Stimulated activated CD8-positive, alpha-beta memory T cell treated with anti-CD3 and anti-CD28 coated beads, Interleukin-7, amount 100 ng/mL, for 1 hour (primary cell): Measurements from ENCODE around the gene EIF2AK2.

Experiments
- DNase-seq, 2 donors: peaks; one replicate each; pipeline ENCODE4 v3.0.0-alpha.2; 2020; ENCODE audit warnings: low read depth in 2 of 2

The EIF2AK2 gene

GRCh38 chr2:37171624-37171950 lies 14.8 kb upstream of the EIF2AK2 start:
- DNase-seq = no peak

- no peak for DNase-seq
Observed at GRCh38 chr2:37168217-37168981, 11.6 kb upstream of the EIF2AK2 start.

GRCh38 chr2:37167636-37168180 lies 10.9 kb upstream of the EIF2AK2 start:
- no peak for DNase-seq

- DNase-seq = no peak
Observed at GRCh38 chr2:37164757-37165156, 8.0 kb upstream of the EIF2AK2 start.

GRCh38 chr2:37156071-37156856 lies 516 bp downstream of the EIF2AK2 start:
- DNase-seq = peak in 1 of 2 donors; percentile 11

- DNase-seq = no peak
Observed at GRCh38 chr2:37154785-37155184, 2.0 kb downstream of the EIF2AK2 start.

GRCh38 chr2:37153224-37153623 lies 3.6 kb downstream of the EIF2AK2 start:
- DNase-seq = no peak

- no peak for DNase-seq
Observed at GRCh38 chr2:37149626-37150322, 7.0 kb downstream of the EIF2AK2 start.

- no peak for DNase-seq
Observed at GRCh38 chr2:37148325-37148724, 8.5 kb downstream of the EIF2AK2 start.

- DNase-seq = no peak
Observed at GRCh38 chr2:37146062-37146461, 10.7 kb downstream of the EIF2AK2 start.

- no peak for DNase-seq
Observed at GRCh38 chr2:37143974-37144373, 12.8 kb downstream of the EIF2AK2 start.

GRCh38 chr2:37142546-37142945 lies 14.2 kb downstream of the EIF2AK2 start:
- DNase-seq = no peak

- DNase-seq = no peak
Observed at GRCh38 chr2:37132914-37133313, 23.9 kb downstream of the EIF2AK2 start.

GRCh38 chr2:37125416-37125815 lies 31.4 kb downstream of the EIF2AK2 start:
- no peak for DNase-seq

GRCh38 chr2:37119157-37119556 lies 37.6 kb downstream of the EIF2AK2 start:
- DNase-seq = no peak

- DNase-seq = no peak
Observed at GRCh38 chr2:37117566-37117965, 39.2 kb downstream of the EIF2AK2 start.

- no peak for DNase-seq
Observed at GRCh38 chr2:37111958-37112357, 44.8 kb downstream of the EIF2AK2 start.

GRCh38 chr2:37110306-37111212 lies 46.2 kb downstream of the EIF2AK2 start:
- no peak for DNase-seq

- DNase-seq = no peak
Observed at GRCh38 chr2:37109523-37109922, 47.3 kb downstream of the EIF2AK2 start.

- no peak for DNase-seq
Observed at GRCh38 chr2:37105150-37105549, 51.6 kb downstream of the EIF2AK2 start.

GRCh38 chr2:37104178-37104577 lies 52.6 kb downstream of the EIF2AK2 start:
- DNase-seq = no peak
